ENCODE measurements around the gene PLCL1.

The PLCL1 gene

GRCh38 chr2:197868206-197868605 is 63.8 kb downstream of the PLCL1 start:
- Histone ChIP-seq H3K27me3 (ENCODE audit: control insufficient read depth in 5 of 5, insufficient read depth in 4 of 5, low read length in 5 of 5) (no peaks in the 10 kb centered on the region), H3K27ac (ENCODE audit: low read depth, low read length) (no peak overlapping the region), H3K36me3 (ENCODE audit: control insufficient read depth in 5 of 5, insufficient read depth in 5 of 5, low read length in 5 of 5) (no peaks in the 10 kb centered on the region), H3K4me1 (ENCODE audit: control insufficient read depth in 5 of 5, insufficient read depth in 5 of 5, low read length in 5 of 5) (peaks cover 0 to 2% (median 0%) of the 10 kb centered on the region in 5 donors), H3K9me3 (ENCODE audit: control insufficient read depth in 5 of 5, low read length in 5 of 5) (no peaks in the 10 kb centered on the region), H3K4me3 (ENCODE audit: low read depth in 1 of 5, low read length in 5 of 5) (no peak overlapping the region), H3K9ac (ENCODE audit: low read length in 5 of 5) (no peak overlapping the region)

GRCh38 chr2:197869041-197869440 is 64.6 kb downstream of the PLCL1 start:
- no peaks in the 10 kb centered on the region for H3K9me3 ChIP-seq (ENCODE audit: control insufficient read depth in 5 of 5, low read length in 5 of 5)
- H3K9ac ChIP-seq (ENCODE audit: low read length in 5 of 5), result no peak overlapping the region
- no peaks in the 10 kb centered on the region for H3K27me3 ChIP-seq (ENCODE audit: control insufficient read depth in 5 of 5, insufficient read depth in 4 of 5, low read length in 5 of 5)
- peaks cover 0 to 2% (median 0%) of the 10 kb centered on the region in 5 donors for H3K4me1 ChIP-seq (ENCODE audit: control insufficient read depth in 5 of 5, insufficient read depth in 5 of 5, low read length in 5 of 5)
- no peaks in the 10 kb centered on the region for H3K36me3 ChIP-seq (ENCODE audit: control insufficient read depth in 5 of 5, insufficient read depth in 5 of 5, low read length in 5 of 5)
- H3K4me3 ChIP-seq (ENCODE audit: low read depth in 1 of 5, low read length in 5 of 5), result no peak overlapping the region
- no peak overlapping the region for H3K27ac ChIP-seq (ENCODE audit: low read depth, low read length)

- no peaks in the 10 kb centered on the region for H3K9me3 ChIP-seq (ENCODE audit: control insufficient read depth in 5 of 5, low read length in 5 of 5)
- no peak overlapping the region for H3K9ac ChIP-seq (ENCODE audit: low read length in 5 of 5)
- no peaks in the 10 kb centered on the region for H3K27me3 ChIP-seq (ENCODE audit: control insufficient read depth in 5 of 5, insufficient read depth in 4 of 5, low read length in 5 of 5)
- H3K4me3 ChIP-seq (ENCODE audit: low read depth in 1 of 5, low read length in 5 of 5), result no peak overlapping the region
- H3K36me3 ChIP-seq (ENCODE audit: control insufficient read depth in 5 of 5, insufficient read depth in 5 of 5, low read length in 5 of 5), result no peaks in the 10 kb centered on the region
- H3K27ac ChIP-seq (ENCODE audit: low read depth, low read length), result no peak overlapping the region
- peaks cover 0 to 2% (median 0%) of the 10 kb centered on the region in 5 donors for H3K4me1 ChIP-seq (ENCODE audit: control insufficient read depth in 5 of 5, insufficient read depth in 5 of 5, low read length in 5 of 5)
These were observed 65.2 kb downstream of the PLCL1 start for GRCh38 chr2:197869501-197870111.

GRCh38 chr2:197870137-197870536 is 65.7 kb downstream of the PLCL1 start:
- Histone ChIP-seq H3K4me1 (ENCODE audit: control insufficient read depth in 5 of 5, insufficient read depth in 5 of 5, low read length in 5 of 5) (peaks cover 0 to 2% (median 0%) of the 10 kb centered on the region in 5 donors), H3K27me3 (ENCODE audit: control insufficient read depth in 5 of 5, insufficient read depth in 4 of 5, low read length in 5 of 5) (no peaks in the 10 kb centered on the region), H3K27ac (ENCODE audit: low read depth, low read length) (no peak overlapping the region), H3K36me3 (ENCODE audit: control insufficient read depth in 5 of 5, insufficient read depth in 5 of 5, low read length in 5 of 5) (no peaks in the 10 kb centered on the region), H3K9ac (ENCODE audit: low read length in 5 of 5) (no peak overlapping the region), H3K4me3 (ENCODE audit: low read depth in 1 of 5, low read length in 5 of 5) (no peak overlapping the region), H3K9me3 (ENCODE audit: control insufficient read depth in 5 of 5, low read length in 5 of 5) (no peaks in the 10 kb centered on the region)

- peaks cover 0 to 2% (median 0%) of the 10 kb centered on the region in 5 donors for H3K4me1 ChIP-seq (ENCODE audit: control insufficient read depth in 5 of 5, insufficient read depth in 5 of 5, low read length in 5 of 5)
- H3K9me3 ChIP-seq (ENCODE audit: control insufficient read depth in 5 of 5, low read length in 5 of 5), result no peaks in the 10 kb centered on the region
- H3K4me3 ChIP-seq (ENCODE audit: low read depth in 1 of 5, low read length in 5 of 5), result no peak overlapping the region
- H3K27ac ChIP-seq (ENCODE audit: low read depth, low read length), result no peak overlapping the region
- H3K27me3 ChIP-seq (ENCODE audit: control insufficient read depth in 5 of 5, insufficient read depth in 4 of 5, low read length in 5 of 5), result no peaks in the 10 kb centered on the region
- H3K36me3 ChIP-seq (ENCODE audit: control insufficient read depth in 5 of 5, insufficient read depth in 5 of 5, low read length in 5 of 5), result no peaks in the 10 kb centered on the region
- H3K9ac ChIP-seq (ENCODE audit: low read length in 5 of 5), result no peak overlapping the region
These were observed 67.5 kb downstream of the PLCL1 start for GRCh38 chr2:197871780-197872456.

GRCh38 chr2:197873293-197873701 is 68.9 kb downstream of the PLCL1 start:
- Histone ChIP-seq H3K27ac (ENCODE audit: low read depth, low read length) (no peak overlapping the region), H3K4me1 (ENCODE audit: control insufficient read depth in 5 of 5, insufficient read depth in 5 of 5, low read length in 5 of 5) (no peaks in the 10 kb centered on the region), H3K9me3 (ENCODE audit: control insufficient read depth in 5 of 5, low read length in 5 of 5) (no peaks in the 10 kb centered on the region), H3K9ac (ENCODE audit: low read length in 5 of 5) (no peak overlapping the region), H3K4me3 (ENCODE audit: low read depth in 1 of 5, low read length in 5 of 5) (no peak overlapping the region), H3K36me3 (ENCODE audit: control insufficient read depth in 5 of 5, insufficient read depth in 5 of 5, low read length in 5 of 5) (no peaks in the 10 kb centered on the region), H3K27me3 (ENCODE audit: control insufficient read depth in 5 of 5, insufficient read depth in 4 of 5, low read length in 5 of 5) (no peaks in the 10 kb centered on the region)

- no peak overlapping the region for H3K9ac ChIP-seq (ENCODE audit: low read length in 5 of 5)
- H3K4me3 ChIP-seq (ENCODE audit: low read depth in 1 of 5, low read length in 5 of 5), result no peak overlapping the region
- no peaks in the 10 kb centered on the region for H3K27me3 ChIP-seq (ENCODE audit: control insufficient read depth in 5 of 5, insufficient read depth in 4 of 5, low read length in 5 of 5)
- H3K4me1 ChIP-seq (ENCODE audit: control insufficient read depth in 5 of 5, insufficient read depth in 5 of 5, low read length in 5 of 5), result peaks cover 0 to 20% (median 12%) of the 10 kb centered on the region in 5 donors
- no peaks in the 10 kb centered on the region for H3K36me3 ChIP-seq (ENCODE audit: control insufficient read depth in 5 of 5, insufficient read depth in 5 of 5, low read length in 5 of 5)
- no peaks in the 10 kb centered on the region for H3K9me3 ChIP-seq (ENCODE audit: control insufficient read depth in 5 of 5, low read length in 5 of 5)
- no peak overlapping the region for H3K27ac ChIP-seq (ENCODE audit: low read depth, low read length)
These were observed 71.4 kb downstream of the PLCL1 start for GRCh38 chr2:197875763-197876162.

GRCh38 chr2:197876524-197876923 is 72.1 kb downstream of the PLCL1 start:
- H3K36me3 ChIP-seq (ENCODE audit: control insufficient read depth in 5 of 5, insufficient read depth in 5 of 5, low read length in 5 of 5), result no peaks in the 10 kb centered on the region
- H3K27me3 ChIP-seq (ENCODE audit: control insufficient read depth in 5 of 5, insufficient read depth in 4 of 5, low read length in 5 of 5), result no peaks in the 10 kb centered on the region
- no peak overlapping the region for H3K27ac ChIP-seq (ENCODE audit: low read depth, low read length)
- no peak overlapping the region for H3K9ac ChIP-seq (ENCODE audit: low read length in 5 of 5)
- peaks cover 0 to 20% (median 12%) of the 10 kb centered on the region in 5 donors for H3K4me1 ChIP-seq (ENCODE audit: control insufficient read depth in 5 of 5, insufficient read depth in 5 of 5, low read length in 5 of 5)
- no peaks in the 10 kb centered on the region for H3K9me3 ChIP-seq (ENCODE audit: control insufficient read depth in 5 of 5, low read length in 5 of 5)
- no peak overlapping the region for H3K4me3 ChIP-seq (ENCODE audit: low read depth in 1 of 5, low read length in 5 of 5)

GRCh38 chr2:197877038-197877437 is 72.6 kb downstream of the PLCL1 start:
- H3K27me3 ChIP-seq (ENCODE audit: control insufficient read depth in 5 of 5, insufficient read depth in 4 of 5, low read length in 5 of 5), result no peaks in the 10 kb centered on the region
- no peaks in the 10 kb centered on the region for H3K9me3 ChIP-seq (ENCODE audit: control insufficient read depth in 5 of 5, low read length in 5 of 5)
- H3K36me3 ChIP-seq (ENCODE audit: control insufficient read depth in 5 of 5, insufficient read depth in 5 of 5, low read length in 5 of 5), result no peaks in the 10 kb centered on the region
- peaks cover 0 to 20% (median 12%) of the 10 kb centered on the region in 5 donors for H3K4me1 ChIP-seq (ENCODE audit: control insufficient read depth in 5 of 5, insufficient read depth in 5 of 5, low read length in 5 of 5)
- H3K9ac ChIP-seq (ENCODE audit: low read length in 5 of 5), result no peak overlapping the region
- no peak overlapping the region for H3K4me3 ChIP-seq (ENCODE audit: low read depth in 1 of 5, low read length in 5 of 5)
- H3K27ac ChIP-seq (ENCODE audit: low read depth, low read length), result no peak overlapping the region

- no peak overlapping the region for H3K4me3 ChIP-seq (ENCODE audit: low read depth in 1 of 5, low read length in 5 of 5)
- peak overlapping the region; percentile 57 for H3K27ac ChIP-seq (ENCODE audit: low read depth, low read length)
- H3K27me3 ChIP-seq (ENCODE audit: control insufficient read depth in 5 of 5, insufficient read depth in 4 of 5, low read length in 5 of 5), result no peaks in the 10 kb centered on the region
- H3K36me3 ChIP-seq (ENCODE audit: control insufficient read depth in 5 of 5, insufficient read depth in 5 of 5, low read length in 5 of 5), result no peaks in the 10 kb centered on the region
- peaks cover 0 to 20% (median 12%) of the 10 kb centered on the region in 5 donors for H3K4me1 ChIP-seq (ENCODE audit: control insufficient read depth in 5 of 5, insufficient read depth in 5 of 5, low read length in 5 of 5)
- H3K9ac ChIP-seq (ENCODE audit: low read length in 5 of 5), result no peak overlapping the region
- no peaks in the 10 kb centered on the region for H3K9me3 ChIP-seq (ENCODE audit: control insufficient read depth in 5 of 5, low read length in 5 of 5)
These were observed 74.4 kb downstream of the PLCL1 start for GRCh38 chr2:197878792-197879191.

All from subcutaneous abdominal adipose tissue (tissue), 5 donors.